GM12891 (cell line): ENCODE results near the gene HS2ST1.

Experiments
- DNase-seq: peaks from one replicate; pipeline ENCODE4 v3.0.0; 2011; ENCODE audit warnings: low spot score; ENCODE audit not compliant: insufficient read length
- FAIRE-seq: peaks from 2 replicates; lab custom pipeline; 2011; peaks lifted over from hg19 to GRCh38; lab: Jason Lieb, UNC
- PAX5 ChIP-seq: IDR thresholded peaks from 2 replicates; pipeline ENCODE4 v1.6.1; 2011; ENCODE audit warnings: low read length, moderate library complexity, mild to moderate bottlenecking; ENCODE audit not compliant: insufficient read depth, severe bottlenecking
- POLR2A ChIP-seq: IDR thresholded peaks from 2 replicates; pipeline ENCODE4 v1.6.1; 2011; ENCODE audit warnings: low read depth, low read length, control low read depth
- POLR2AphosphoS5 ChIP-seq: IDR thresholded peaks from 2 replicates; pipeline ENCODE4 v1.6.1; 2011; ENCODE audit warnings: low read depth, low read length, control low read depth
- POU2F2 ChIP-seq: IDR thresholded peaks from 2 replicates; pipeline ENCODE4 v1.6.1; 2011; ENCODE audit warnings: low read depth, mild to moderate bottlenecking, control low read depth, low read length, moderate library complexity
- SPI1 ChIP-seq: IDR thresholded peaks from 2 replicates; pipeline ENCODE4 v1.6.1; 2011; ENCODE audit warnings: low read depth, low read length, control low read depth
- TAF1 ChIP-seq: IDR thresholded peaks from 2 replicates; pipeline ENCODE4 v1.6.1; 2011; ENCODE audit warnings: low read depth, low read length, control low read depth

The HS2ST1 gene

GRCh38 chr1:87129038-87129437 lies 214.6 kb downstream of the HS2ST1 start:
- TF ChIP-seq POLR2A = no peak
- TF ChIP-seq POLR2AphosphoS5 = no peak
- no peak for TF ChIP-seq POU2F2
- TF ChIP-seq PAX5 = no peak
- TF ChIP-seq TAF1 = no peak
- TF ChIP-seq SPI1 = no peak
- DNase-seq (no peak), FAIRE-seq (no peak)

GRCh38 chr1:87129606-87130005 lies 215.2 kb downstream of the HS2ST1 start:
- TF ChIP-seq PAX5 = no peak
- TF ChIP-seq SPI1 = no peak
- no peak for TF ChIP-seq POU2F2
- no peak for TF ChIP-seq POLR2A
- TF ChIP-seq TAF1 = no peak
- TF ChIP-seq POLR2AphosphoS5 = no peak
- DNase-seq (no peak), FAIRE-seq (no peak)

GRCh38 chr1:87130438-87130837 lies 216.0 kb downstream of the HS2ST1 start:
- TF ChIP-seq POLR2A (no peak), SPI1 (no peak), TAF1 (no peak), POU2F2 (no peak)
- DNase-seq (no peak), FAIRE-seq (no peak)

- DNase-seq = peak; percentile 80
- peak; percentile 99 for FAIRE-seq
- no peak for TF ChIP-seq PAX5
- no peak for TF ChIP-seq POLR2AphosphoS5
- TF ChIP-seq SPI1 = no peak
- no peak for TF ChIP-seq POLR2A
- no peak for TF ChIP-seq POU2F2
- no peak for TF ChIP-seq TAF1
Observed at GRCh38 chr1:87131809-87132283, 217.4 kb downstream of the HS2ST1 start.

GRCh38 chr1:87132284-87132870 lies 217.9 kb downstream of the HS2ST1 start:
- no peak for FAIRE-seq
- DNase-seq = no peak
- no peak for TF ChIP-seq POLR2AphosphoS5
- no peak for TF ChIP-seq POLR2A
- TF ChIP-seq TAF1 = no peak
- no peak for TF ChIP-seq PAX5
- TF ChIP-seq POU2F2 = no peak
- TF ChIP-seq SPI1 = no peak

DNA sequence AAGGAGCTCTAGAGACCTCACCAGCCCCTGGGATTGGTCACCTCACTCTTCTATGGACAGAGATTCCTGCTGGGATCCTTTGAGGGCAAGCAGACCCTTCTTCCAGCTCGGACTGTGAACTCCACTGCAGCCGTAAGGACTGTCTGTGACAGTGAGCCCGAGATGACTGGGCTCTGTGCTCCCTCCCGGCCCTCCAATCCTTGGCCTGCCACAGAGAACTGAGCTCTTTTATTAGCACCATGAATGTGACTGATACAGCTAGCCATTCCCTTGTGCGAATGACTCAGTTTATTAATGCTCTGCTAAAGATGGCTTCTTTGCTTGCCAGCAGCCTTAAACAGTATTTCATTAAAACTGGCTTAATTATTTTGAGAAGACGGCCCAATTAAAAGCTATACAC lies 219.6 kb downstream of the HS2ST1 start:
- DNase-seq (no peak), FAIRE-seq (no peak)
- TF ChIP-seq PAX5 = no peak
- TF ChIP-seq TAF1 = no peak
- TF ChIP-seq SPI1 = no peak
- TF ChIP-seq POLR2A = no peak
- TF ChIP-seq POU2F2 = no peak
- no peak for TF ChIP-seq POLR2AphosphoS5

DNA sequence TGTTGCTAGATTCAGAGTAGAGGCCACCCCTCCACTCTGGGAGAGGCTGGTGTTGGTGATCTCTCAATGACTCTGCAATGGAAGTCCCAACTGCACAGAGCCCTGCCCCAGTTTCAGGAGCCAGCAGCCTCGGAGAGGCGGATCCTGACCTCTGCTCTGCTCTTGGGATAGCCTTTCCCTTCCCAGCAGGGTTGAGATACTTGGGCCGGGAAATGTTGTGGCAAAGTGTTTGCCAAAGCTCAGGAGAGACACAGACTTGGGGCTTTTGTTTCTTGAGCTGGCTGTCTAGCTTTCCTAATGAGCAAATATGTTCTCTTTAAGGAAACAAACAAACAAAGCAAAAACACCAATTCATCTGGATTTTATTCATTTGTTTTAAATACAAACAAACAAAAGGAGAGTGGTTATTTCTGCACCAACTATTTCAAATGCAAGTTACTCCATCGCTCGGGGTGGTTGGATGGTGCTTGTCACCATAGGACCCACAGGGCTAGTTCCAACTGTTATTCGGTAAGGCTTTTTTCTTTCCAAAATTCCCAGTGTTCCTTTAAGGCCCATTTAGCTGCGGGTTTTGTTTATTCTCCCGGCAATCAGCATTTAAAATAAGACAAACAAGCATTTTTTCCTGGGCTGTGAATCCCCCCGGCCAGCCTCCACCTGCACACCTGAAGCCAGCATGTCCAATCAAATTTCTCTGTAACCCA lies 220.3 kb downstream of the HS2ST1 start:
- TF ChIP-seq POLR2A (no peak), SPI1 (no peak), PAX5 (no peak), TAF1 (no peak), POU2F2 (no peak), POLR2AphosphoS5 (no peak)
- DNase-seq (no peak), FAIRE-seq (no peak)

DNA sequence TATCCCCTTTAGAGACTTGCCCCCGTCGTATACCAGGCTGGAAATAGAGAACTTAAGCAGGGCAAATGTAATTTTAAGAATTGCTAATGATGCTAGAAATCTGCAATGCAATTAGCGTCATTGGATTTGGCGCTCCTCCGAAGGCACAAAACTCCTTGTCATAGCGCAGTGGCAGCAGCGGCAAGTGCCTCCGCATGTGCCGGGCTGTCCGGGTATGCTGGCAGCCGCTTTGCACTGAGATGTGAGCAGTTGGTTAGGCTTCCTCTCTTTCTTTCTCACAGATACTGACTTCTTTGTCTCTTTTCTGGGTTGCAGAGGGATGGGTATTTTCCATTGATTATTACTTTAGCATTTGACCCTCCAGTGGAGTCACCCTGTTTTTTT lies 220.9 kb downstream of the HS2ST1 start:
- FAIRE-seq (no peak), DNase-seq (no peak)
- no peak for TF ChIP-seq POU2F2
- TF ChIP-seq POLR2AphosphoS5 = no peak
- no peak for TF ChIP-seq PAX5
- TF ChIP-seq POLR2A = no peak
- TF ChIP-seq SPI1 = no peak
- TF ChIP-seq TAF1 = no peak

DNA sequence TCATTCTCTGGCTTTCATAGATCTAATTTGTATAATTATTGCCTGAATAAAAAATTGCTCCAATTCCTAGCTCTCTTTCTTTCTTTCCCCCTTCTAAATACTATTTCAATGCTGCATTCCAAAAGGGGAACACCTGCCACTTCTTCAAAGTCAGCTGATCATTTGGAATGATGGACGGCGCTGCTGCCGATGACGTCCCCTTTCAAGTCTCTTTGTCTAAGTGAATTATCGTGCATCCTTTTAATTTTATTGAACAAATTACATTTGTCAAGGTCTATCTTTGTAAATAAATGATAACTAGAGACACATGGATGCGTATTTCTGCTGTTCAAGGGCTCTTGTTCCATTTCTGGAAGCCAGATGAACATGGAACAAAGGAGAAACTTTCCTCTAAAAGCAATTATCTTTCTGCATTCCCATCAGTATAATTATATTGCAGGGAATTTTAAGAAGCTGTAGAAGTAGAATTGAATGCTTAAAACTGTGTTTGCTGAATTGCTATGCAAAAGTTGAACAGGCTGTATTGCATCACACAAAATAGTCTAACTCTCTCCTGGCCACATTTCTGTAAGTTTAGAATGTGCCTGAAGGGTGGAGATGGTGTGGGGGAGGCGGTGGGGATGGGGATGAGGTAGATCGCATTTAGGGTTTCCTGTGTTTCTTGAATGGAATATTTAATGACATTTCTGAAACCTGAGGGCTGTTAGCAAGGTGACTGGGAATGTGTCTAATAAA lies 222.3 kb downstream of the HS2ST1 start:
- FAIRE-seq (no peak), DNase-seq (no peak)
- TF ChIP-seq POLR2AphosphoS5 (no peak), POU2F2 (no peak), PAX5 (no peak), TAF1 (no peak), SPI1 (no peak)

GRCh38 chr1:87137342-87137739 lies 222.9 kb downstream of the HS2ST1 start:
- FAIRE-seq = no peak
- no peak for DNase-seq
- TF ChIP-seq SPI1 (no peak), POU2F2 (no peak), POLR2AphosphoS5 (no peak), POLR2A (no peak), PAX5 (no peak), TAF1 (no peak)
